DMS153 (cell line): ENCODE results near the gene PSME3IP1.

Experiments used
- DNase-seq: peaks from one replicate; lab custom pipeline; 2025; lab: John Stamatoyannopoulos, UW

PSME3IP1 gene

DNA sequence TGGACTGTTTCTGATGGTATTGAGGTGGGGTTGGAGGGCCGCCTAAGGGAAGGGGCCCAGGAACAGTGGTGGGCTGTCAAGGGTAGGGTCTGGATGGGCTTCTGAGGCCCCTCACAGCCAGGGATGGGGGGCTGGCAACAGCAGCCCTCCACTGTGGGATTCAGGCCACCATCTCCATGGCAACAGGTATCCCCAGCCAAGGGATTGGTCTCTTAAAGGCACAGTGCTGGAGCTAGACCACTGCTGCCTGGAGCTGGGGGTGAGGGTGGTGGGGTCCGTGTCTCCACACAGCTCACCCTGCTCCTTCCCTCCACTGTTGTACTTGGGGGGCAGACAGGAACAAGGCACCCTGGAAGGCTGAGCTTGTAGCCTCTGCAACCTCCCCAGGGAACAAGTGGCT lies 41.8 kb downstream of the PSME3IP1 start:
- no peak for DNase-seq

DNA sequence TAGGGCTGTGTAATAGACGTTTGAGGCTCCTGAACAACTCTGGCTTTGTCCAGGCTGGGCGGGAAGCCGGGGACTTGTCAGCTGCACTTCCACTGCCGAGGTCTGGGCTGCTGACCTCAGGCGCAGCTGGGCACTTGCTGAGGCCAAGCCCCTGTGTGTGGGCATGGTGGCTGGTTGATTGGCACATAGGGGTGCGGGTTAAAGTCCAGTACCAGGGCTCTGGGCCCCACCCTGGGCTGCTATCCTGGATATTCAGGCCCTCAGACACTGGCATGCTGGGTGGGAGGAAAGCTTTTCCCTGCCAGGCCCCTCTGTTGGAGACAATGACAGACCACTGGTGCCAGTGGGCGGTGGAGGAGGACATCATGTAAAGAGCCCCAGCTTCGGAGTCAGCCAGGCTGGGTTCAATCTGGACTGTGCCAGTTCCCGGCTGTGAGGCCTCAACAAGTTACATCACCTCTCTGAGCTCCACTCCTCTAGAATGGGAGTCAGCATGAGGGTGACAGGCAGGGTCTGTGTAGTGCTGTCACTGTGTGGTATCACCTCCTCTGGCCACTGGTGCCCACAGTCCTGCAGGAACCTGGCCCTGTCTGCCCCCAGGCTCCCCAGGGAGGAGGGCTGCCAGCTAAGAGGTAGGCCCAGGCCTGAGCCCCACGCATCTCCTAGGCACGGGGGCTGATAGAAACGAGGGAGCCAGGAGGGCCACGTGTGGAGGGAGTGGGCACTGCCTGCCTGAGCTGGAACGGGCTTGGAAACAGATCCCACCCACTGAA lies 42.5 kb downstream of the PSME3IP1 start:
- DNase-seq = no peak

DNA sequence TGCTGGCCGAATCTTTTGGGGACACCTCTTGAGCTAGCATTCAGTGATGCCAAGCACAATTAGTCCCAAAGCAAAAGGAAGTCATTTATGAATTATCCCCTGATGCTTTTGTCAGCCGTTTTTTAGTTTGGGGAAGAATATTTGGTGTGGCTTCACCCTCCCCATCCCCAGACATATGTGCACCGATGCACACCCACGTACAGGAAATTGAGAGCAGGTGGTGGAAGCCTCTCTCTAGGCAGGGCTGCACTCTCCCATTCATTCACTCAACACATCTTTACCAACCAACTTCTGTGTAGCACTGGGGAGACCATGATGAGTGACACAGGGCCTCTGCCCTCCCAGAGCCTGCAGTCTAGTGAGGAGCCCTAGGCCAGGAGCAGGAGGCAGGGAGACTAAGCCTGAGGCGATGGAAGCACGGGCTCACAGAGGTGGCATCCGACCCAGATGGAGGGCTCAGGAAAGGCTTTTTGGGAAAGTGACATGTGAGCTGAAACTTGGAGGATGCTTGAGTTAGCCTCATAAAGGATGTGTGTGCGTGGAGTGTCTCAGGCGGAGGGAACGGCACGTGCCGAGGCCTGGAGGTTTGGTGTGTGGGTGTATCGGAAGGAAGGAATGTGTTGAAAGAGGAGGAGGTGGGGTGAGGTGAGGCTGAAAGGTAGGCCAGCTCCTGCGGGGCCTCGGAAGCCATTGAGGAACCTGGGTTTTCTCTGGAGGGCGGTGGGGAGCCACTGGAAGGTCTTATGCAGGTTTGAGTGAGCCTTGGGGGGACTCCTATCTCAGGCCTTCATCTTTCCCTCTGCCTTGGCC lies 43.8 kb downstream of the PSME3IP1 start:
- DNase-seq = no peak

DNA sequence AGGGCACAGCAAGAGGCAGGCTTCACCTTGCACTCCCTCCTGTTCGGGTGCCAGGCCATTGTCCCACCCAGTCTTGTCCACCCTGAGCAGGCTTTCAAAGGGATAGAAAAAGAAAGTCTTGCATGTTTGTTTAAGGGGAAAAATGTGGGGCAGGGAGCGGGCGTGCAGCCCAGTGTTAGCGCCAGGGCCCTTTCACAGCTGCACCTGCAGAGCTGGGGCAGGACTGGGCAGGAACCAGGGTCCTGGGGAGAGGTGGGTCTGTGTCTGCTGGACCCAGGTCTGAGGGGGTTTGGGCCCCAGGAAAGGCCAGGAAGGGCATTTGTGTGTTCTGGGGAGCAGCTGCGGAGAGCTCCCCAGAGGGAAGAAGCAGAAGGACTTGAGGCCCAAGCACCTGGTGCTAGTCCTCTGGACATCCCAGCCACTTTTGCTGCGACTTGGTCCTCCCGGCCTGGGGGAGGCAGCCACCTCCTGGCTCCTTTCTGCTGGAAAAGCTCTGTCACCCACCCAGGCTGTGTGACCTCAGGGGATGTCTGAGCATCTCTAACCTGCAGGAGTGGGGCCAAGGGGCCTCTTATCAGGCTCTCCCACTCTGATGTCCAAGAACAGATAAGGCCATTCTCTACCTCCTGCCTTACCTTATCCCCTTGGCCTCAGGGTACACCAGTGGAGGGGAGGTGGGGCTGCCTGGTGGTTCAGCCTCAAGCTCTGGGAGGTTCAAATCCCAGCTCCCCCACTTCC lies 44.7 kb downstream of the PSME3IP1 start:
- no peak for DNase-seq

DNA sequence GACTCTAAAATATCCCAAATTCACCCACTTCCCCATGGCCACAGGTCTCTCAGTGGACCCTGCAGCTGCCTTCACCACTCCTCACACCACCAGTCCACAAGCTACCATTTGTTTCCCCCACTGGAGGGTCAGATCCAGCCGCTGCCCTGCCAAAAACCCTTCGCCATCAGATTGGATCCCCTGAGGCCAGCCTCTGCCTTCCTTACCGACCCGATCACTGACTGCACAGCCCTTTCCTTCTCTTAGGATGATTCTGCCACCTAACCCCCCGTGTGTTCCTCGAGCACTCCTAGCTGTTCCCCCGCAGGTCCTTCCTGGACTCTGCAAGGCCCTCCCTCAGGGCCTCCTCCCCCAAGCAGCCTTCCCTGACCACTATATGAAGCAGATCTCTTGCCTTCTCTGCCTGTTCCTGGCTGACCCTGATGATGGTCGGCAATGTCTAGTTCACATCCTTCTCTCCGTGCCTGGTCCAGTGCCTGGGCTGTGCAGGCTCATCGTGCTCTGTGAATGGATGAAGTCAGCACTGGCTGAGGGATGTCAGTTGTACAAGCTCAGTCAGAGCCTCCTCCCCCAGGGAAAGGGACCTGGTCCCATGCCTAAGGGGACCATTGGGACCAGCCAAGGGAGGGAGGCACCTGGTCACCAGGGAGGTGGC lies 47.4 kb downstream of the PSME3IP1 start:
- no peak for DNase-seq

DNA sequence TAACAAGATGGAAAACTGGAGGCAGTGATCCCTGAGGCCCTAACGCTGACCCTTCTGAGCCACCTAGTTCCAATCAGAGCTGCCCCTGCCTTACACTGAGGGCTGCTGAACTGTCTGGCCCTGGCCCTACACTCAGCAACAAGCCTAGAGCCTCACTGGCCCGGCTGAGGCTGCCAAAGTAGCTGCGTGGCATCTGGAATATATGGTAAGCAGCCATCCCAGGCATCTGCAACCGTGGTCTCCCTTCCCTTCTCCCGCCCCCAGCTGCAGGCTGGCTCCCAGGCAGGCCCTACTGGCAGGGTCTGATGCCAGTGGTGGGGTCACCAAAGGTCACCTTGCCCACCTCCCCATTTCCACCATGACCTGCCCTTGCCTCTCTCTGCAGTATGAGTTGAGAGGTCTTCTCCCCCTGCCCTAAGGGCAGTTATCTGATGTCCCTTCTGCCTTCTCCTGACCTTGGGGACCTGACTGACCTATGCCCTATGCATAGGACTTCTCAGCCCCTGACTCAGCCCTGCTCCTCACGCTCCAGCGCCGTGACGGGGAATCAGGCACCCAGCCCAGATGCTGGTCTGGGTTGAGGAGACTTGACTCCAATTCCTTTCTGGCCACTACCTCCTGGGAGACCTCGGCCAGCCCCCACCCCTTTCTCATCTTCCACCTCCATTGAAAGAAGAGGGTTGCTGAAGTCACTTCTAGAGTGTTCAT lies 48.1 kb downstream of the PSME3IP1 start:
- DNase-seq = no peak

DNA sequence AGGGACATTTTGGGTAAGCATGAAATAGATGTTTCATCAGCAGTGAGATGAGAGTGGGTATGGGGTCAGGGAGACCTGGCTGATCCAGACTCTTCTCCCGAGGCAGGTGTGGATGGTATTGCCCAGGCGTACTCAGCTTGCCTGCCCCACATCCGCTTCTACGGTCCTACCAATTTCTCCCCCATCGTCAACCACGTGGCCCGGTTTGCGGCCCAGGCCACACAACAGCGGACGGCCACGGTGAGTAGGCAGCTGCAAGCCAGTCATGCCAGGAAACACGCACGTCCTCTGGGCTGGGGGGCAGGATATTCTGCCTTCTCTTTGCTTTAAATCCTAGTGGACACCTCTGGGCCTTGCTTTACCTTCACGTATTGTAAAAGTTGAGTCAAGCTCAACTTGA lies 48.8 kb downstream of the PSME3IP1 start:
- no peak for DNase-seq

DNA sequence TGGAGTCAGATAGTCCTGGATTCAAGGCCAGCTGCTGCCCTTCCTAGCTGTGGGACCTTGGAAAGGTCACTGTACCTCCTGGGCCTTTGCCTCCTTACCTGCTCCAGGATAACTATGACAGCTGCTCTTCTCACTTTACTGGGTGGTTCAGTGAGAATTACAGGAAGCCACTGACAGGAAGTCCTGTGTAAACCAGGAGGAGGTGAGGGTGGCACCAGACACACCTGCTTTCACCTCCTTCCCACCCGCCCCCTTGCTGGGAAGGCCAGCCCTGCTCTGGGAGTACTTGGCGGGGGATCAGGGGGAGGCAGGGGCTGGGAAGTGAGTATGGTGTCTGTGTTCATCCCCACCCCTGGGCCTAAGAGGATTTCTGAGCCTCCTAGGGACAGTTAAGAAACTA lies 50.9 kb downstream of the PSME3IP1 start:
- peak; percentile 85 for DNase-seq

DNA sequence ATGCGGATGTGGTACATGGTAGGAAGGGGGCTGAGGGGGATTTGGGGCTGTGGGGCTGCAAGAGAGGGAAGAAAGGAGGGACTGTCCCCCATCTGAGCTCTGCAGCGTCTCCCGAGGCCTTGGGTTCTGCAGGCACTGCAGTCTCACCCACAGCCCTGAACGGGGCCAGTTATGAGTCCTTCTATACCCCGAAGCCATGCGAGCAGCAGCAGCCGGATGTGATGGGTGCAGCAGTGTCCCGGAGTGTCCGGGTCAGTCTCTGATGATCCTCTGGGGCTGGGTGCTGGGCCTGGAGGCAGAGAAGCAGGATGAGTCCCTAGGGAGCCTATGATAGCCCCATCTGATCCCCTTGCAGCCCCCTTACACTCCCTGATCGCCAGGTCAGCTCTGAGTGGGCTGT lies 52.0 kb downstream of the PSME3IP1 start:
- no peak for DNase-seq

DNA sequence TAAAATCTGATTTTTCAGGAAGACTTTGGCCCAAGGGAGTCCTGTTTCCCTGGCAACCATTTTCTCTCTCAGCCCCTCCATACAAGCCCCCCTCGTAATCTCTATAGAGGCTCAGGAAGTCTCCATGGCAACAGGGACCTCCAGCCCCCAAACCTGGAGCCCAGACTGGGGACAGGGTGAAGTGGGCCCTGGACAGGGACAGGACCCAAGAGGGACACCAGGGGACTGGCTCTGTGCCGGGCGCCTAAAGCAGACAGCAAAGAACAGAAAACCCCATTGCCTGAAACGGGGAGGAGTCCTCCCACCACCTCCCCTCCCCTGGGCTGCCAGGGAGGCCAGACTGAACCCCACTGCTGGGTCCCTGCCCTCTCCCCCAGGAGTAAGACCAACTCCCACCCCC lies 52.8 kb downstream of the PSME3IP1 start:
- no peak for DNase-seq

DNA sequence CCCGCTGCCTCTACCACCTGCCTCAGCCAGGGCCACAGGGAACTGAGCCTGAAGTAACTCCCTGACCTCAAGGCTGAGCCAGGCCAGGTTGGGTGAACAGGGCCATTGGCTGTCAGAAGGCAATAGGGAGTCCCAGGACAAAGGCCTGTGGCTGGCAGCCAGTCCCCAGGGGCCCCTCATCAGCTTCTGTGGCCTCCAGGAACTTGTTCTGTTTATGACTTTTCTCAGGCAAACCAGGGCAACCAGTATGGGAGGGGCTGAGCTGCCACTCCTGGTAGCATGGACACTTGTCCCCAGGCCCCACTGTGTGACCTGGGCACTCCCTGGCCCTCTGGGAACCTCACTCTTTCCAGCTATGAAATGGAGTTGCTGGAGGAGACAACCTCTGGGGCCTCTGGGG lies 53.4 kb downstream of the PSME3IP1 start:
- DNase-seq = peak; percentile 85

DNA sequence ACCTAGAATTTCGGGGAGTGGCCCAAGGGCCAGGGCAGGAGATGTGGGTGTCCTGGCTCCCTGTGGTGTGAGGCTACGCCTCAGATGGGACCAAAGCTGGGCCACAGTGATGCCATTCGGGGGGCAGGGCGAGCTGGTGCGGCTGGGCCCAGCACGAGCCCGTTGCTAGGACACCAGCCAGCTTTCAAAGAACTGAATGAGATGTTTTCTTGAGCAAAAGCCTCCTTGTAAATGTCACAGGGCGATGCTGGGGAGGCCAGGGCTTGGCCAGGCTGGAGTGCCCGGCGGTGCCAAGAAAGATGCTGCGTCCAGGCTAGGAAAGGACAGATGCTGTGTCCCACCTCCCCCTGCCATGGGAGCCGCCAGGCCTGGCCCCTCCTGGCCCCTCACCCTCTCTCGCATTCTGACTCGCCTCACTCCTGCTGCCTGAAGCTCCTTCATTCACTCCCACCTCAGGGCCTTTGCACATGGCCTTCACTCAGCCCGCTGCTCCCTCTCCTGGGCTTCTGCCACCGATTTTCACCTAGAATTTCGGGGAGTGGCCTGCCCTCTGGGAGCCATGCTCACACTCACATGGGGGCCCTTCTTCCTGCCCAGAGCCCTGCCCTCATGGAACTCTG lies 54.4 kb downstream of the PSME3IP1 start:
- DNase-seq = no peak

DNA sequence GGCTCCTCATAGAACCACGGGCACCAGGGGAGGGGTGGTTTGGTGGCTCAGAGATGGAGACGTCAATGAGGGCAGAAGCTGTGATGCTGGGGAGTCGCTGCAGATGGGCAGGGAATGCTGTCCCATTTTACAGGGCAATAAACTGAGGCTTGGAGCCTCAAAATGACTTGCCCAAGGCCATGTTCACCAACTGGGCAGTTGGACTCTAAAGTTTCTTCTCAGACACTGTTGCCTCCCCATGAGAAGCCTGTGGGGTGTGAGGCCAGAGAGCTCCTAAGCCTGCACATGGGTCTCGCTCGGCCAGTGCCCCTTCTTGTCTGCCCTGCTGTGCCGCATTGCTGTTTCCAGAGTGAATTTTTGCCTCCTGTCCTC lies 54.9 kb downstream of the PSME3IP1 start:
- no peak for DNase-seq

DNA sequence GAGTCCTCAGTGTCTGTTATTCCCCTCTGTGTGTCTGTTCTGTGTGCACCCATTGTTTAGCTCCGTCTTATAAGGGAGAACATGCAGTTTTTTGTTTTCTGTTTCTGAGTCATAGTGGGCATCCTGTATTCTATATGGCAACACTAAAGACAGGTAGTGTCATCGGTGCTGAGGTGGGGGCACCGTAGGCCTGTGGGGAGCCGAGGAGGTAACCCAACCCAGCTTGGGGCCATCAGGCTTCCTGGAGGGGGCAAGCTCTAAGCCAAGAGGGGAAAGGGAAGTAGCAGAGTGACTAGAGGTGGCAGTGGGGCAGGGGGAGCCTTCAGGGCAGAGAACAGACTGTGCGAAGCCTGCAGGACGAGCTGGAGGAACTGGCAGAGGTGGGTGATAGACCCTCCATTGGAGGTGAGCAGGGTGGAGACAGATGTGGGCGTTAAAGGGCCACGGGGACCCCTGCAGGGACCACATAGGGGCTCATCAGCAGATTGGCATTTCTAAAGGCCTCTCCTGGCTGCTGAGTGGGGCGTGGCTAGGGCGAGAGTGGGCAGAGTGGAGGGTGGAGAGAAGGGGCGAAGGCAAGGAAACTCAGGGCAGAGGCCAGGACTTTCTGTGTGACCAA lies 57.0 kb downstream of the PSME3IP1 start:
- no peak for DNase-seq

DNA sequence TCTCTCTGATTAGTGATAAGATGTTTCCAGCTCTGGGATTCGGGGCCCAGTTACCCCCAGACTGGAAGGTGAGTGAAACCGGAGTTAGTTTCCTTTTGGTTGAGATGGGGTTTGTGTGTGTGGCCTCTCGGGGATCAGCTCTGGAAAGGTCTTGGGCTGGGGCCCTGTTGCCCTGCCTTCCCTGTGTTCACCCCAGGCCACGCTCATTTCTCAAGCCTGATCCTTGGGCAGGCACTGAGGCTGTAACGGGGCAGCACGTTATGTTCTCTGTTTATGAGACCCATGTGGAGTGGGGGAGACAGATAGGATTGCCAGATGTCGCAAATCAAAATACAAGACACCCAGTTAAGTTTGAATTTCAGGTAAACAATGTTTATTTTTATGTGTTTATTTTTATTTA lies 58.0 kb downstream of the PSME3IP1 start:
- no peak for DNase-seq

DNA sequence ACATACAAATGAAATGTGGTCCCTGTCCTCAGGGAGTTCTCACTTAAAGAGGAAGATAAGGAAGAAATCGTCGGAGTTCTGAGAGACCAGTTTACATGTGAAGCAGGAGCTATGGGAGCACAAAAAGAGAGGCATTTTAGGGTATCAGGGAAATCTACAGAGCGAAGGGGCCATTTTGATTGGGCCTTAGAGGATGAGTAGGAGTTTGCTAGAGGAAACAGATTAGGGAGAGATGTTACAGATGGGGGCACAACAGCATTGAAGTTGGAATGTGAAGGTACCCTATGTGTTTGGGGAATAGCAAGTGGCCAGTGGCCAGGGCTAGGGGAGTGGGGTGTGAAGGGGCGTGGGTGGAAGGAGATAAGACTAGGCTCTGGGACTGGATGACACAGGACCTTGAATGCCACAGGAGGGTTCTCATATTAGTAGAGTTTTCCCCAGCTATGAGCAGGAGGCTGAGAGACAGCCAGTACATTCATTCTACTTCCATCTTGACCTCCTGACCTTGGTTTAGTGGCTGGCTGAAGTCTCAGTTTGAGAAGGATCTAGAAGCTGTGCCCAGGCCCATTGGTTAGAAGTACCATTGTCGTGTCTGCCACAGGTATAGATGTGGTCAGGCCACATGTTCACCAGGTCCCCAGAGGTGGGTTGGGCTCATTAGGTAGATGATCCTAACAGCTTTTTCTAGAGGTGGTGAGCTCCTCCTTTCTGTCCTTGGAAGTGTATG lies 58.6 kb downstream of the PSME3IP1 start:
- no peak for DNase-seq

DNA sequence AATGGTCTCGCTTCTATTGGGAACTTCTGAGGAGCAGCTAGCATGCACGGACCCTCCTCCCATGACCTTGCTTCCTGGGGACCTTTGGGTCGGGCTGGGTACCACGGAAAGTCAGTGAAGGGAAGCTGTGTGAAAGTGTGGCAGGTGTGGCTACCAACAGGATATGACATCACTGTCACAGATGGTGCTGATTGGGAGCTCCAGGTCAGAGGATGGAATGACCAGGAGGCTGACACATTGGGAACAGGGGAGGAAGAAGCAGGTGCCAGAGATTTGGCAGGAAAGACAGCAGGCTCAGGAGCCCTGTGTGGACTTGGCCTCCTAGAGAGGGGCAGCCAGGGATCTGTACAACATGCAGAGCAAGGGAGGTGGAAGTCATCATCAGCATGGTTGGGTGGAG lies 59.4 kb downstream of the PSME3IP1 start:
- no peak for DNase-seq

DNA sequence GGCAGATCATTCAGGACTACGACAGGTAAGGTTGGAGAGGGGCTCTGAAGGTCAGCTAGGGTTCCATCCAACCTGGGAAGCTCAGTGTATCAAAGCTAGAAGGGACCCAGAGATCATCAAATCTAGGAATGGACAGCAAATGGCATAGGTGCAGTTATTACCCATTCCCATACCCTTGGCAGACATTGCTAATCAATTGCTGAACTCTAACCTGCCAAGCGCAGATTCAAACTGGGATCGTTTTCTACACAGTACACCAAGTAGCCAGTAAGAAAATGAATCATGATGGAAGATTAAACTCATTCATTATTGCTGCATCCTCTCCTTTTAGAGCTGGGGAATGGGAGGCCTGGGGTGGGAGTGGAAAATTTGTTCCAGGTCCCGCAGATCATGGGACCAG lies 59.9 kb downstream of the PSME3IP1 start:
- DNase-seq = no peak

DNA sequence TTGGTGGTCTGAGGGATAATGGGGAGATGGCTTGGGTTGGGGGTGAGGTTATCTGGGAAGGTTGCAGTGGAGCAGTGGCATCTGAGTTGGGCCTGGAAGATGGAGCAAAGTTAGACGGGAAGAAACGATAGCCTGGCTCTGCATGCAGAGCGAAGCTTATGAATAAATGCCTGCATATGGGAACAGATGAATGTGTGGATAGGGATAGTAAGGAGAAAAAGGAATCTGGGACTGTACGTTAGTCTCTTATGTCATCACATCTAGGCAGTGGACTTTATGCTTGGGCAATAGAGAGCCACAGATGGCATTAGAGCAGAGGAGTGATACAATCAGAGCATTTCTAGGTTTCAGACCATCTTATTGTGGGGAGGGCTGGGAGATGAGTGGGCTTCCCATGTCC lies 60.5 kb downstream of the PSME3IP1 start:
- DNase-seq = no peak
